ENCODE measurements around the gene OR3A3.
"Not testable (repeated sequence)": the region's sequence is repeated elsewhere in the genome, so short reads cannot be mapped to it uniquely, and the experiment has no call there.

OR3A3 gene

GRCh38 chr17:3440451-3440850 is 29.3 kb downstream of the OR3A3 start:
- TF ChIP-seq CTCF (IDR thresholded peaks at IDR 0.05; ENCODE audit: control insufficient read depth, extremely low read depth, insufficient read depth), result no peak
- no peak overlapping the region for H3K4me3 ChIP-seq (ENCODE audit: low read depth, low read length)
- no peak for DNase-seq (ENCODE audit: low read depth)

GRCh38 chr17:3447625-3448024 is 36.5 kb downstream of the OR3A3 start:
- no peak overlapping the region for H3K4me3 ChIP-seq (ENCODE audit: low read depth, low read length)
- peak; percentile 46 for TF ChIP-seq CTCF (IDR thresholded peaks at IDR 0.05; ENCODE audit: control insufficient read depth, extremely low read depth, insufficient read depth)
- no peak for DNase-seq (ENCODE audit: low read depth)

GRCh38 chr17:3448059-3448665 is 37.0 kb downstream of the OR3A3 start:
- DNase-seq (ENCODE audit: low read depth), result no peak
- TF ChIP-seq CTCF (IDR thresholded peaks at IDR 0.05; ENCODE audit: control insufficient read depth, extremely low read depth, insufficient read depth), result no peak; the same call in 1 of the 2 replicates
- no peak overlapping the region for H3K4me3 ChIP-seq (ENCODE audit: low read depth, low read length)

- not testable (repeated sequence) for DNase-seq (ENCODE audit: low read depth); H3K4me3 ChIP-seq (ENCODE audit: low read depth, low read length)
These were observed 55.2 kb downstream of the OR3A3 start for GRCh38 chr17:3466355-3466754.

DNA sequence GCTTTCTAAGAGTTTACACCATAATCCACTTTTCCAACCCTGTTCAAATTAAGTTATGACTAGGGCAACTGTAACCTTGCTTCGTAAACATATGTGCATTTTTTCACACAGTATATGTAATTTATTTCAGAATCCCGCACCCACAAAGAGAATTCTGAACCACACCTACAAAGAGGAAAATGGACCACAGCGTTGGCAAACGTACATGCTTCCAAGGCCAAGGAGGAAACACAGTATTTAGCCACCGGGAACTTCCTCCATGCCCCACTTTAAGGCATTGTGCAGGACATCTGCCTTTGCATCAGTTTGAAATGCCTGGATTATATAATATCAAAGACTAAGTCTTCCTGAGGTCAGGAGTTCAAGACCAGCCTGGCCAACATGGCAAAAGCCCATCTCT is 58.4 kb downstream of the OR3A3 start:
- DNase-seq (ENCODE audit: low read depth), result no peak
- H3K4me3 ChIP-seq (ENCODE audit: low read depth, low read length), result no peak overlapping the region
- TF ChIP-seq CTCF (IDR thresholded peaks at IDR 0.05; ENCODE audit: control insufficient read depth, extremely low read depth, insufficient read depth), result no peak

GRCh38 chr17:3471599-3471998 is 60.4 kb downstream of the OR3A3 start, which contains the start of gene SPATA22:
Gene SPATA22, minus strand, starts transcription at chr17:3471819. Its CDS starts 2,494 bp downstream, at chr17:3469325.
- no peak for TF ChIP-seq CTCF (IDR thresholded peaks at IDR 0.05; ENCODE audit: control insufficient read depth, extremely low read depth, insufficient read depth)
- no peak for DNase-seq (ENCODE audit: low read depth)
- no peak within 1 kb of the TSS for H3K4me3 ChIP-seq (ENCODE audit: low read depth, low read length)

GRCh38 chr17:3472137-3472536 is 61.0 kb downstream of the OR3A3 start:
- no peak for DNase-seq (ENCODE audit: low read depth)
- no peak for TF ChIP-seq CTCF (IDR thresholded peaks at IDR 0.05; ENCODE audit: control insufficient read depth, extremely low read depth, insufficient read depth)
- H3K4me3 ChIP-seq (ENCODE audit: low read depth, low read length), result no peak overlapping the region

All from LNCaP clone FGC (cell line).